ENCODE results near the gene PROSER3. TPM values are rescaled to one million over a fixed set of nuclear protein-coding genes. Genes with fewer than 3 reads are reported as not detected.

The PROSER3 gene
- total RNA-seq, 6 experiments from 2014 or later: 26.4 to 30.0 (median 29.0) TPM

DNA sequence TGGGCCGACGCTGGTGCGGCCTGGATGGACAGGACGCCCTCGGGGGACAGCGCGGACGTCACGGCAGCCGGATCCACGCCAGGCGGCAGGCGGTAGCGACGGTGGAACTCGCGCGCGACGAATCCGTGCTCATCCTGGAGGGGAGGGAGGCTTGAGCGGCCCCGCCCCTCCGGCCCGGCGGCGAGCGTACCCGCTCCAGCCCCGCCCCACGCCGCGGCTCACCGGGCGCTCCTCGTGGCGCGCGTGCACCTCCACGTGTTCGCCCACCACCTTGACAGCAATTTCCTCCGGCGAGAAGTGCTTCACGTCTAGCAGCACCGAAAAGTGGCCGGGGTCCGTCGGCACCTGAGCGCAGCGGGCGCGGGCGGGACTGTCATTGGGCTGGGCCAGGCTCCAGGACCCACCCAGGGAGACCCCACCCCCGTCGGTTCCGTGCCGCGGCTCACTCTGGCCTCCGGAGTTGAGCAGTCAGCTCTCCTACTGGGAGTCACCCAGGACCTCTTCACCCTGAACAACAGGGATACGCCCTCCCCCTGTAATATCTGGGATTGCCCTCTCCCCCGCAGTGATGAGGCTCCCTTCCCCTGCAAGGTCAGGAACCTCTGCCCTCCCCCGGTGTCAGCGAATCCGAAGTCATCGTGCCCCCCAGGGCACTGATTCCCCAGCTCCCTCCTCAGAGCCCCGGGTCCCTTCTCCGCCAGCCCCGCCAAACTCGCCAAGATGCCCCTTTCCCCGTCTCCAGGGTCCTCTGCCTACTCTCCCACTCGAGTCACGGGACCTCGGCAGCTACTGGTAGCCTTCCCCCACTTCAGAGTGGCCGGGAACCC lies 2.2 kb upstream of the PROSER3 start:
- H3K4me1 Mint-ChIP-seq (ENCODE audit: low read depth): peaks cover 42% of the 10 kb centered on the region

DNA sequence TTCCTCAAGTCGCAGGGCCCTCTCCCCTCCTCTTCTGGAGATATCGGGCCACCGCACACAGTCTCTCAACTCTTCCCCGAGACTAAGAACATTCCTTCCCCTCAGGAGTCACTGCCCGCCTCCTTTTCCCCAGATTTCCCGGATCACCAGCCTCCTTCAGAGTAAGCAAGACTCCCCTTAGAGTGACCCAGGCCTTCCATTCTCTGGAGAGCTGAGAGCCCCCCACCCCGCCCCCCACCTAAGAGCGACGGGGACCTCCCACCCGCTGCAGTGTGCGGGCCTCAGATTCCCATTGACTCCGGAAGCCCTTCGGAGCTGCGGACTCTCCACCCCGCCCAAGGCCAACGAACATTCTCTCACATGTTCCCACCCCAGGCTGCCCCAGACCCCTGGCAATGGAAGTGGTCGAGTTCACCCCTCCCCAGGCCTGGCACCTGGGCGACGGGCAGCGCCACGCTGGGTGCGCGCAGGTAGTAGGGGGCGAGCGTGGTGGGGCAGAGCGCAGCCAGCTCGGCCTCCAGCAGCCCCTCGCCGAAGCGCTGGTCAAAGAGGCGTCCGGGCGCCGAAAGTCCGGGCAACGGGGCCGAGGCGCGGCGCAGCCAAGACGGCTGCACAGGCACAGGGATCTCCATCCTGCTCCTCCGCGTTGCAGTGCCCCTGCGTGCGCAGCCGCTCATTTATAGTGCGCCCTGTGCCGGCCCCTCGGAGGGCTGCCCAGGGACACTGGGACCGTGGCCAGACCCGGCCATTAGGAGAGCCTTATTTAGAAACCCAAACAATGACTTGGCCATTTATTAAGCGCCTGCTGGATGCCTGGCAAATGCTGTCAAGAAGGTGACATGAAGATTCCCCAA lies 1.4 kb upstream of the PROSER3 start, which contains the start of gene HSPB6:
Gene HSPB6, minus strand, starts transcription at position 653 of the 854 bp plus-strand sequence. Its CDS starts 21 bp downstream, at position 632.
- Mint-ChIP-seq H3K36me3 (ENCODE audit: low read depth) (peaks cover 12% of the 10 kb centered on the region; the same call in 1 of the 2 replicates), H3K27me3 (ENCODE audit: insufficient read depth) (peaks cover 9% of the 10 kb centered on the region), H3K9me3 (no peaks in the 10 kb centered on the region), H3K4me3 (peak within 1 kb of the TSS; percentile 92), H3K27ac (peak within 1 kb of the TSS; percentile 99), H3K4me1 (ENCODE audit: low read depth) (peaks cover 42% of the 10 kb centered on the region)
- DNase-seq: peak; percentile 61
- TF ChIP-seq, protein P1, sequence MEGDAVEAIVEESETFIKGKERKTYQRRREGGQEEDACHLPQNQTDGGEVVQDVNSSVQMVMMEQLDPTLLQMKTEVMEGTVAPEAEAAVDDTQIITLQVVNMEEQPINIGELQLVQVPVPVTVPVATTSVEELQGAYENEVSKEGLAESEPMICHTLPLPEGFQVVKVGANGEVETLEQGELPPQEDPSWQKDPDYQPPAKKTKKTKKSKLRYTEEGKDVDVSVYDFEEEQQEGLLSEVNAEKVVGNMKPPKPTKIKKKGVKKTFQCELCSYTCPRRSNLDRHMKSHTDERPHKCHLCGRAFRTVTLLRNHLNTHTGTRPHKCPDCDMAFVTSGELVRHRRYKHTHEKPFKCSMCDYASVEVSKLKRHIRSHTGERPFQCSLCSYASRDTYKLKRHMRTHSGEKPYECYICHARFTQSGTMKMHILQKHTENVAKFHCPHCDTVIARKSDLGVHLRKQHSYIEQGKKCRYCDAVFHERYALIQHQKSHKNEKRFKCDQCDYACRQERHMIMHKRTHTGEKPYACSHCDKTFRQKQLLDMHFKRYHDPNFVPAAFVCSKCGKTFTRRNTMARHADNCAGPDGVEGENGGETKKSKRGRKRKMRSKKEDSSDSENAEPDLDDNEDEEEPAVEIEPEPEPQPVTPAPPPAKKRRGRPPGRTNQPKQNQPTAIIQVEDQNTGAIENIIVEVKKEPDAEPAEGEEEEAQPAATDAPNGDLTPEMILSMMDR (IDR thresholded peaks at IDR 0.05): no peak

More for the DNA sequence above, 2.2 kb upstream of the PROSER3 start:
- H3K4me3 Mint-ChIP-seq: peak overlapping the region; percentile 92
- TF ChIP-seq, protein P1 (IDR thresholded peaks at IDR 0.05): no peak
- H3K27ac Mint-ChIP-seq: peak overlapping the region; percentile 99
- H3K9me3 Mint-ChIP-seq: no peaks in the 10 kb centered on the region
- H3K36me3 Mint-ChIP-seq (ENCODE audit: low read depth): peaks cover 12% of the 10 kb centered on the region; the same call in 1 of the 2 replicates
- DNase-seq: peak; percentile 80
- peaks cover 9% of the 10 kb centered on the region for H3K27me3 Mint-ChIP-seq (ENCODE audit: insufficient read depth)

DNA sequence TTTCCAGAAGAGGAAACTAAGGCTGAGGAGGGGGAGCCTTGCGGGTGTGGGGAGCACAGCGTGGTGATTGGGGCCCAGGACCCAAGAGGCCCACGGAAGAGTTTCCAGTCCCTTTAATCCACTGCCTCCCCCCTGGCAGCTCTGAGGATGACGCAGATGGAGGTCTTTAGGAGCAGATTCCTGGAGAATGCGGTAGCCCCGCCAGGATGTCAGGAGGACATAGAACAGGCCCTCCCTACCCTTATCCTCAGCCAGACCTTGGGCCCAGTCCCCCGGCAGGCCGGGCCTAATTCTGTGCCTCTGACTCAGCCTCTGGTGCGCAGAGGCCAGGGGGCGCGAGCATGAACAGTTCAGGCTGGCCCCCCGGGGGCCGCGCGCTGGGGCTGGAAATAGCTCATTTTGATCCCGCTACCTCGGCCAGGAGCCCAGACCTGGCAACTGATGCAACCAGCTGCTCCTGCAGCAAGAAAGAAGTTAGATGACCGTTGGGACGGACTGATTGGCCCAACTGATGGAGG lies 686 bp upstream of the PROSER3 start:
- H3K27me3 Mint-ChIP-seq (ENCODE audit: insufficient read depth): peaks cover 9% of the 10 kb centered on the region
- TF ChIP-seq, protein P1 (IDR thresholded peaks at IDR 0.05): peak; percentile 29; the same call in 1 of the 2 replicates
- peak; percentile 89 for DNase-seq
- peaks cover 17% of the 10 kb centered on the region; the same call in 1 of the 2 replicates for H3K36me3 Mint-ChIP-seq (ENCODE audit: low read depth)
- peak overlapping the region; percentile 92 for H3K4me3 Mint-ChIP-seq
- peak overlapping the region; percentile 99 for H3K27ac Mint-ChIP-seq
- H3K9me3 Mint-ChIP-seq: no peaks in the 10 kb centered on the region
- peaks cover 42% of the 10 kb centered on the region for H3K4me1 Mint-ChIP-seq (ENCODE audit: low read depth)

DNA sequence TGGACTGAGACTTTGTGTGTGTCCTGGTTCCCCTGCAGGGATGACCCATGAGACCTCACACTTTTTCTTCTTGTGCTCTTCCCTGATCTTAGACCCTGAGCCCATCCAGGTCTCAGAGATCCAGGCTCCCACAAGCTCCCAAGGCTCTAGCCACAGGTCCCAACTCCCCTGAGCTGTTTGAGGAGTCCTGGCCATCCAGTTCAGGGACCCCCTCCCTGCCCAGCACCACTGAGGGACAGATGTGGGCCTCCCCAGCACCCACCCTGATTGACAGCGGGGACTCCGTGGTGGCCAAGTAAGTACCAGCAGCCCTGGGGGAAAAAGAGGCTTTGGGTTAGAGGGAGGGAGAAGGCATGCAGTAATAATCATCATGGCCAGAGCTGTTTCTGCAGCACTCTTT lies 1.7 kb downstream of the PROSER3 start:
- no peak for DNase-seq
- Mint-ChIP-seq H3K27ac (no peak overlapping the region), H3K4me1 (ENCODE audit: low read depth) (peaks cover 37% of the 10 kb centered on the region), H3K27me3 (ENCODE audit: insufficient read depth) (peaks cover 6% of the 10 kb centered on the region), H3K36me3 (ENCODE audit: low read depth) (peaks cover 17% of the 10 kb centered on the region; the same call in 1 of the 2 replicates), H3K4me3 (peak overlapping the region; percentile 92), H3K9me3 (no peaks in the 10 kb centered on the region)
- TF ChIP-seq, protein P1 (IDR thresholded peaks at IDR 0.05): no peak

DNA sequence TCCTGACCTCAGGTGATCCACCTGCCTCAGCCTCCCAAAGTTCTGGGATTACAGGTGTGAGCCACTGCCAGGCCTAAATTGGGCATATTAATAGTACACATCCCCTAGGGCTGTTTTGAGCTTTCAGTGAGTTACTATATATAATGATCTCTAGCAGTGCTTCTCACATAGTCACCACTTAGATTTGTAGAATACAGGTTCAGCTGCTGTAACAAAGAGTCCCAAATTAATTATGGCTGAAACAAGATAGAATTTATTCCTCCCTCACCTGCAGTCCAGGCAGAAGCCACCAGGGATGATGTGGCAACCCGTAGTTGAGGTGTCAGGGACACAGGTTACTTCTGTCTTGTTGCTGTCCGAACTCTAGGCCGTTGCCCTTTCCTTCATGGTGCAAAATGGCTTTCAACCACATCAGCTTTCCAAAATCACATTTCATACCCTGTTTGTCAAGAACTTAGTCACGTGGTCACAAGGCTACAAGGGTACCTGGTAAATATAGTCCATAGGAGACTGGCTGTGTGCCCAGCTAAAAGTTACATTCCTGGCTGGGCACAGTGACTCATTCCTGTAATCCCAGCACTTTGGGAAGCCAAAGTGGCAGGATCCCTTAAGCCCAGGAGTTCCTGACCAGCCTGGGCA lies 2.9 kb downstream of the PROSER3 start:
- H3K27me3 Mint-ChIP-seq (ENCODE audit: insufficient read depth): peaks cover 4% of the 10 kb centered on the region; the same call in 1 of the 2 replicates

More for the DNA sequence above, 2.9 kb downstream of the PROSER3 start:
- TF ChIP-seq, protein P1 (IDR thresholded peaks at IDR 0.05): no peak; the same call in 1 of the 2 replicates
- Mint-ChIP-seq H3K36me3 (ENCODE audit: low read depth) (peaks cover 17% of the 10 kb centered on the region; the same call in 1 of the 2 replicates), H3K4me1 (ENCODE audit: low read depth) (peaks cover 32% of the 10 kb centered on the region), H3K4me3 (no peak overlapping the region), H3K27ac (no peak overlapping the region), H3K9me3 (no peaks in the 10 kb centered on the region)
- no peak for DNase-seq
